GM21737 (cell line): ENCODE measurements around the gene PLCB4.
"Not testable (repeated sequence)": the region's sequence is repeated elsewhere in the genome, so short reads cannot be mapped to it uniquely, and the experiment has no call there.

ENCODE experiments used
- ATAC-seq: cut with Tn5 transposase; IDR thresholded peaks from one replicate; pipeline ENCODE4 v1.9.1; 2021; ENCODE audit warnings: mild to moderate bottlenecking, moderate library complexity; ENCODE audit not compliant: unreplicated experiment

The PLCB4 gene

DNA sequence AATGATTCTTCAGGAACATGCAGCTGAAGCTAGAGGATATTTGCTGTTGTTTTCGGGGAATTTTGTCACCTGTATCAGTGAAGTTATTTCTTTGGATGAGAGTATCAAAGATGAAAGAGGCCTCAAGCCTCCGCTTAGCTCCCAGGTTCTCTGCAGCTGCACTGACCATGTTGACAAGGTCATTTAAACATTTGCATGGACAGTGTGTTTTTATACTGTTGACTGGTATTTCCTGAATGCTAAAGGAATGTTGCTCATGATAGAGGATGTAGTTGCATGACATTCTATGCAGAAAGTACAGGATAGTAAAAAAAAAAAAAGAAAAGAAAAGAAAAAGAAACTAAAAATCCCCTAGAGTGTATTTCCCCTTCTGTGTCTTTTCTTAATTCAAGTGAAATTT is 279.9 kb downstream of the PLCB4 start:
- no peak for ATAC-seq

DNA sequence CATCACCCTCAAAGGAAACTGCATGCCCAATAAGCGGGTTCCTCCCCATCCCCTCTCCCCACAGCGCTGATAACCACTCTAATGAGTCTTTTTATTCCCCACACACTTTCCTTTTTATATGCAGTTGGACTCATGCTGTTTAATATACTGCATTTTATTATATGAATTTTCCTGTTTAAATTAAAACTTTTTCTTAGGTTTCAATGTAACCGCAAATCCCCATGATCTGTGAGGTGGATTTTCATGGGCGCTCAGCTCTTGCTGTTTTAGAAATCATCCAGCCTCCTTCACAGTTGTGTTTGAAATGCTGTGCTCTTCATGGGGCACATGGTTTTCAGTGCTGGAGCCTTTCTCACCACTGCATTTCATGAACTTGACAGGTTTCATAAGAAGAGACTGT is 280.4 kb downstream of the PLCB4 start:
- no peak for ATAC-seq

DNA sequence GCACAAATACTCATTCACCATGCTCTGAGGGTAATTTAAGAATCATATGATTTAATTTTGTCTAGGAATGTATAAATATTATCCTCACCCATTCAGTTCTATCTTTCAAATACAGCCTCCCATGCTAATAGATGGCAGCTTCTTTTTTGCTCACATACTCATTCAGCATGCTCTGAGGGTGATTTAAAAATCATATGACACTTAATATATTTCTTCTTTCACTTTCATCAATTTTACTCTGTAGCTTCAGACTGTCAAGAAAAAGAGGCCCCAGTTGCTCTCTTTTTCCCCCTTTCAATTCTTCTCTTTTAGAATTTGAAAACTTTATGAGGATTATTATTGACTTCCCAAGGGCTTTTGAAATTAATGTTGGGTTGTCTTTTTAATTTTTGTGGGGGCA is 283.9 kb downstream of the PLCB4 start:
- ATAC-seq = no peak

DNA sequence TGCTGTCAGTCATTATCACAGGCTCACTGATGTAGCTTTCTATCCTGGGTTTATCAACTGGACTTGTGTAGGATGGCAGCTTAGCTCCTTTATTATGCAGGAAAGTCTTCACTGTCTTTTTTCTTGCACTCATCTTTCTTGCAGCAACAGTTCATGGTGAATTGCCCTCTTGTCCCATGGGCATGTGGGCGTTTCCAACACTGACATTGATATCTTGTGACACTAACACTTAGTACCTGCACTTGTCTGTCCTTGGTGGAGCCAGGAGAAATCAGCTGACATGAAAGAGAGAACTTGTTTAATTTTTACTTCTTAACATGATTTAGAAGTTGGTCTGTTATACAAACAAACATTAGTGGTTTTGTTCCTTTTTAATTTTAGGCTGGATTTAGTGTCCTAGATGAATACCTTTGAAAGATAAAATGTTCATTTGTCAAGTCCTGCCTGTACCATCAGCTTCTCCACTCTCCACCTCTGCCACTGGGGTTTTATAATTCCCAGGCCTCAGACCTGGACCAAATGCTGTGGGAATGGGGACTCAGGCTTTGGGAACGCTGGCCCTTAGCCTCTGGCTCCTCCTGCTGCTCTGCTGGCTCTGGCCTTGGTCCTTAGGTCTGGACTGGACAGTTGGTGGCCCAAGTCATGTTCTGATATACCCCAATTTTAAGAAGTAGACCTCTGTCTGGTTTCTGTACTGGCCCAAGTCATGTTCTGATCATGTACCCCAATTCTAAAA is 284.5 kb downstream of the PLCB4 start:
- no peak for ATAC-seq

DNA sequence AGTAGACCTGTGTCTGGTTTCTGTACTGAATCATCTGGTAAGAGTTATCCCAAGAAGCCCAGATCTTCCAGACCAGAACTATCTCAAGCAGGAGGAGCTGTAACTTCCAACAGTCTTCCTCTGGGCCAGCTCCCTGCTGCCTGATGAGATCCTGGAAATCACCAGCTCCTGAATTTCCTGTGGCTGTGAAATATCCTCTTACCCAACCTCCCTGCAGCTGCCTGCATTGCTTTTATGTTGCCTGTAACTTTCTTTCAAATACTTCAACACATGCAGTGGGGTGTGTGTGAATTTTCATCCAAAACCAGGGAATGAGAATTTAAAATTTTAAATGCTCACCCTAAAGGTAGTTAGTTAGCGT is 285.0 kb downstream of the PLCB4 start:
- ATAC-seq = no peak

DNA sequence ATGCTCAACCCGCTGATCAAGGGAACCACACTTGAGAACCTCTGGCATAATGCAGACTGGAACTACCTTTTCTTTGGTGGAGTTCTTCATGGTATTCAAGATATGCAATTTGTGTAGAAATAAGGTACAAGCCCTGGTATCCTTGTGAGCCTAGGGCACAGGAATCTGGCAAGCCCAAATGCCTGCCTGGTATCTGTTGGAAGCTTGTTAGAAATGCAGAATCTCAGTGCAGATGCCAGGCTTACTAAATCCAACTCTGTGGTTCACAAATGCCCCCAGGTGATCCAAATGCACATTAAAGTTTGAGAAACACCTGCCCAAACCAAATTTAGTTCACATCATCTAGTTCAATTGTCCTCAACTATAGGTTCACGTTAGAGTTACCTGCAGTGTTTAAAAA is 285.7 kb downstream of the PLCB4 start:
- no peak for ATAC-seq

DNA sequence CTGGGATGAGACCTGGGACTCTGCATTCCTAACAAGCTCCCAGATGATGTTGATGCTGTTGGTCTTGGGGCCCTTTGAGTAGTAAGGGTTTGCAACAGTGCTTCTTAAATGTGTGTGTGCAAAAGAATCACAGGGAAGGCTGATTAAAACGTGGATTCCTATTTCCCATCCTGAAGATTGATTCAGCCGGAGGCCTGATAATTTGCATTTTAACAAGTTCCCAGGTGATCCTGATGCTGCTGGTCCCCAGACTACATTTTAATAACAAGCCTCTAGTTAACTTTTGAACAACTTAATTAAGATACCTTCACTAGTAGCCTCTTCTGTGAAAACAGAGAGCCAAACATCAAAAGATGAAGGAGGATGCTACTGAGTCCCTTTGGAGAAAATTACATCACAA is 289.1 kb downstream of the PLCB4 start:
- no peak for ATAC-seq

DNA sequence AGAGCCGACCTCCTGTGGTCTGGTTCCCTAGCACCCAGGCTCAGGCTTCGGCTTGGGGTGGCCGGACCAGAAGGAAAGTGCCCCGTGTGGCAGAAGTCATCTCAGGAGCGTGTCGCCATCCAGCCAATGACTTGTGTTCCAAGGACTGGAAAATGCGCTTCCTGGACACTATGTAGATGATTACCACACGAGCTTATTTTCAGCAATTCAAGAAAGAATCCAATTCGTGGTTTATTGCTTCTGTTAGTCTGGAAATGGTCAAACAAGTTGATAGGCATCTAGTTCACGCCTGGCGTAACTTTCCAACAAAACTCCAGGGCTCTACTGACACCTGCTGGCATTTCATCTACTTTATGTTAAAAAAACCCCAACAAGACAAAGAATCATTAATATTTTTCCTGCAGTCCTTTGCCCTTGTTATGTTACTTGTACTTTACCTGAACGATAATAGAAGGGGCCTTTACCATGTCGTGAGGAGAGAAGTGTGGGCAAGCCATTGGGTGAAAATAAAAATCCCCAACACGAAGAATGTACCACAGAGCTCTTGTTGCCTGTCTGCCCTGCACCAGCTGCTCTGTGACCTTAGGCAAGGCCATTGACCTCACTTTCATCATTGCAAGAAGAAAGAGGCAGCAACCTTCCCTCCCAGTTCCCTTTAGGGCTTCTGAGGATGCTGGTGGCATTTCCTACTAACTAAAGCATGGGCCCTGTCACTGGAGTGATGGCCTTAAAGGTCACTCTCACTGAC is 290.8 kb downstream of the PLCB4 start:
- no peak for ATAC-seq

DNA sequence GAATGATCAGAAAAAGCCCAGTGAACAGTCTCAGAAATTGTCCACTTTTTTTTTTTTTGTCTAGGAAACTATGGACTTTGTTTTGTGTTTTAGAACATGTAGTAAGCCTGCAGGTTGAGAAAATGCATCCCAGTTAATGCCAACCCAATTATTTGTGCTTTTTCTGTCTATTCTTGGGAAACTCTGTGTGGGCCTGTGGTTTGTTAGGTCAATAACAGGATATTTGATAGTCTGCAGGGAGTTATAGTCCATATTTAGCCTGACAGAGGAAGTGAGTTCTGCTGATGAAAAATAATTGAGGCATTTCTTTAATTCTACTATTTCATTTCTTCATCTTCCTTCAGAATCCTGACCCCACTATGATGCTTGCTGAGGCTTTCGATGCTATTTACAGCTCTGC is 291.5 kb downstream of the PLCB4 start:
- no peak for ATAC-seq

DNA sequence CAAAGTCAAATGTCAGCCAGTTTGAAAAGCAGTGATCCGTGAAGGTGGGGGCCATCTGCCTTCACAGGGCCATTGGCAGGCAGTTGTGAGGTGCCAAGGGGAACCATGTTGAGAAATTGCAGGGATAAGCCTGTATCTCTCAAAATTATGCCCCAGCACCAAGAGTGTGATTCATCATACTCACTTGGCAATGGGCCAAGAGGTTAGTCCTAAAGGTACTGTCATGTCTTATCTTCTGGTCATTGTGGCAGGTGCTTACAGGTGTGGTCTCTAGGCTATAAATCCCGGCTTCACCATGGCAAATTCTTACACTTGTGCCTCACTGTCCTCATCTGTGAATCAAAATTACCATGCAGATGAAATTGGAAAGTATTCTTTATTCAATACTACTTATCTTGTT is 294.8 kb downstream of the PLCB4 start:
- ATAC-seq = no peak

DNA sequence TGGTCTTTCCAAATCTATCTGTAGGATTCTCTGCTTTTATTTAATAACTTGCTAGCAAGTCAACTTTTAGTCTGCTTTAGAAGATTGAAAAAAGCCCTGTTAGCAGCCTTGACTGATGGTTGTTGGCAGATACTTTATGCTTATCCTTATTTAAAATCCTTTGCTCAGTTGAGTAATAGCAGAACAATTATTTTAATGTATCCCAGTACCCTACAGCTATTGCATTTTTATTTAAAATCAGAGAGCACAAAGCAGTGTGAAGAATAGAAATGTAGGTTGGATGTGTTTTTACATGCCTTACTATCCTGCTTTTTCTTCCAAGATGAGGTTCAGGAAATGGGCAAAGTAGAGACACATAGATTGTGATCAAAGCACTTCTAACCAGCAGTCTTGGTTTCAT is 298.4 kb downstream of the PLCB4 start:
- no peak for ATAC-seq

DNA sequence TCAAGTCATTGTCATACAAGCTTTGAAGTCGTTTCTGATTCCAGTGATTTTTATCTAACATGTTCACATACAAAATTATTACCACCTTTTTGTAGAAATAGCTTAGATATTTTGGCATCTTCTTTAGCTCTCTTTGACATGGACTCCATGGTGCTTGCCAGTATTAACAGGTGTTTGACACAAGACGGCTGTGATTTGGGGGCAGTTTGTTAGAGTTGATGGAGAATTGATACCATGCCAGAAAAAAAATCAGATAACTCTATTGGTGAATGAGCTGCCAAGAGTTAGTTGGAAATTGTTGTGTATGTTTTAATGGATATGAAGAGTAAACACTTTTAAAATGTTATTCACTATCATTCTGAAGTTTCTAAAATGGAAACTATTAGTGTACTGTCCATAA is 298.9 kb downstream of the PLCB4 start:
- no peak for ATAC-seq

DNA sequence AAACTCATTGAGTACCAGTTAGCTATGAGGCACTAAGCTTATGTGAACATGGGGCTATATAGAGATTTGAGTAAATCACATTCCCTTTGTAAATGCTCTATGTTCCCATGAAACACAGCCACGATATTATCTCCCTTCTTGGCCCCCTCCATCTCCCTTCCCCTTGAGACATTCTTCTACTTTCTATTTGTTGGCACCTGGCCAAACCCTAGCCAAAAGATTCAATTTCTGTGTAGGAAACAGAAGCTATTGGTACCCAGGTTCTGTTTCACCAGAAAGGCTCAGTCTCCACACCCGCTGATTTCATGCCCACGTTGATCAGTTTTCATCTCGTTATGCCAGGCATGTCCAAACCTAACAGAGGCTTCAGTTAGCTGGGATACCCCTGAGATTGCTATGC is 300.0 kb downstream of the PLCB4 start:
- no peak for ATAC-seq

DNA sequence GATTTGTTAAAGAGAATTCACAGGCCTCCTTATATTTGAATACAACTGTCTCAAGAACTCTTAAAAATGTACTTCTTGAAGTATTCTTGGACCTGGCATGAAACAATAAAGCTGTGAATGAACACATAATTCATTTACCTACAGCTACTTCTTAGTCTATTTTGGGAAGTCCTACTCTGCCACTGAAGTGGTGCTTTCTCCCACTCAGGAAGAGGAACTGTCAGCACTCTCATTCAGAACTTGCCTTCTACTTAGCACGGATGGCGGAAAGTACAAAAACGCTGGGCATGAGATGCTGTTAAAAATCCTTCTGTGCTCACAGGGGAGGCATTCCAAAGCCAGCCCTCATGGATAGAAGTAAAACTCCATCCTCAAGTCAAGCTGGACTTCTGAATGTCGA is 300.7 kb downstream of the PLCB4 start:
- no peak for ATAC-seq

DNA sequence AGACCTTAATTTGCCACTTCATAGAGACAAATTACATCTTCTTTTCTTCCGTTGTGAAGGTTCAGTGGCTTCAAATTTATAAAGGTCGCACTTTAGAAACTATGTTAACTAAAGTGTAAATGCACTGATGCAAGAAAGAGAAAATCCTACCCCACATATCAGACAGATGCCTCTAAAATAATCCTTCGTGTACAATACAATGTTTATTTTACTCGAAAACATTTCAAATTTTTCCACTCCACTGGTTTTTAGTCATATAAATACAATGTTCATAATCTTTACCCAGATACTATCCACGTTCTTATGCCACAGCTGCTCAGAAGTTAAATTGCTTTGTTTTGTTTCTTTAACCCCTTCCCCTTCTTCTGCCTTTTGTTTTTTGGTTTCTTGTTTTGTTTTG is 305.2 kb downstream of the PLCB4 start:
- no peak for ATAC-seq

DNA sequence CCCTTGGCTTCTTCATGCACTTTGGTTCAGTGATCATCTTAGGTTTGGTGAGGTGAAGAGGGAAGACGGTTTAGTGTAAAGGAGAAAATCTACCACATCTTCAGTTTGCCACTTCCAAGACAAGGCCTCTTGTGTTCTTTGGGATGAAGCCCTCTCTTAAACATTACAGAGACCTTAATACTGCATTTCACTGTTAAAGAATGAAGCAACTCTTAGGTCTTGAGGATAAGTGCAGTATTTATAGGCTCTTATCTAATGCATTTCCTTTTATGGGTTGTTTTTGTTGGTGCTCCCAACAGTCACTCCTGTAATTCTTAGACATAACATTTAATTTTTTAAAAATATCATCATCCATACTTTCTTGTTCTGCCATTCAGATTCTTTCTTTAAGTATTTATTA is 305.6 kb downstream of the PLCB4 start:
- ATAC-seq = no peak

DNA sequence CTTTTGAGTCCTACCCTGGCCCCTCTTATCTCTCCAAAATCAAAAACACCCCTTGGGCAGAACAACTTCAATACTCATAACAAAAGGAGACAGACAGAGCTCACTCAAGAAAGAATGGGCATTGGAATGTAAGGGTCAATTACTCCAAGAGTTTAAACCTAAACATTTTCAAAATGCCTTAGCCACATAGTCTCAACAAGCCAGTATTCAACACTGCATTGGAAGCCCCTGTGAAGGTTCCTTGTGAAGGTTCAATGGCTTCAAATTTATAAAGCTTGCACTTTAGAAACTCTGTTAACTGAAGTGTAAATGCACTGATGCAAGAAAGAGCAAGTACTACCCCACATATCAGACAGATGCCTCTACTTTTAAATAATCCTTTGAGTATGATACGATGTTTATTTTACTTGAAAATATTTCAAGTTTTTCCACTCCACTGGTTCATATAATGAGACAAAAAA is 306.4 kb downstream of the PLCB4 start:
- ATAC-seq = no peak

DNA sequence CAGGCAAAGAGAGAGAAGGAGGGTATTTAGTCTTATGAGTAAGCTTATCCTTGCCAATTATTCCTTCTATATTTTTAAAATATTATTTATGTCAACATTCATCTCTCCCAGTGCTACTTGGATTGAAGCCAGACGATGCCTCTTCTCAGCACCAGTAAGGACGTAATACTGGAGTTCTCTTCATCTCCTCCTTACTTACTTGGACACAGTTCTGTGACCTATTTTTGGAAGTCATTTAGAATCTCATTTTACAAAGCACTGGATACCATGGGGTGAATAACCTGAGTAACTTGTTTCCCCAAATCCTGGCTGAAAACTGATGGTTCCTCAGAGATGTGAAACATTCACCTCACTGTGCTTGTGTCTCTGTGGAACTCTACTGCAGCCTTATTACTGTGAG is 308.1 kb downstream of the PLCB4 start:
- ATAC-seq = no peak

DNA sequence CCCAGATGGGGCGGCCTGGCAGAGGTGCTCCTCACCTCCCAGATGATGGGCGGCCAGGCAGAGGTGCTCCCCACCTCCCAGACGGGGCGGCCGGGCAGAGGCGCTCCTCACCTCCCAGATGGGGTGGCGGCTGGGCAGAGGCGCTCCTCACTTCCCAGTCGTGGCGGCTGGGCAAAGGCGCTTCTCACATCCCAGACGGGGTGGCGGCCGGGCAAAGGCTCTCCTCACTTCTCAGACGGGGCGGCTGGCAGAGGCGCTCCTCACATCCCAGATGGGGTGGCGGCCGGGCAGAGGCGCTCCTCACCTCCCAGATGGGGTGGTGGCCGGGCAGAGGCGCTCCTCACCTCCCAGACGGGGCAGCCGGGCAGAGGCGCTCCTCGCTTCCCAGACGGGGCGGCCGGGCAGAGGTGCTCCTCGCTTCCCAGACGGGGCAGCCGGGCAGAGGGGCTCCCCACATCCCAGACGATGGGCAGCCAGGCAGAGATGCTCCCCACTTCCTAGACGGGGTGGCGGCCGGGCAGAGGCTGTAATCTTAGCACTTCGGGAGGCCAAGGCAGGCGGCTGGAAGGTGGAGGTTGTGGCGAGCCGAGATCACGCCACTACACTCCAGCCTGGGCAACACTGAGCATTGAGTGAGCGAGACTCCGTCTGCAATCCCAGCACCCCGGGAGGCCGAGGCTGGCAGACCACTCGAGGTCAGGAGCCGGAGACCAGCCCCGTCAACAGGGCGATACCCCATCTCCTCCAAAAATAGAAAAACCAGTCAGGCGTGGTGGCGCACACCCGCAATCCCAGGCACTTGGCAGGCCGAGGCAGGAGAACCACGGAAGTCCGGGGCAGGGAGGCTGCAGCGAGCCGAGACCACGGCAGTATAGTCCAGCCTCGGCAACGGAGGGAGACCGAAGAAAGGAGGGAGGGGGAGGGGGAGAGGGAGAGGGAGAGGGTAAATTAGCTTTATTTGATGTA is 316.7 kb downstream of the PLCB4 start:
- ATAC-seq = not testable (repeated sequence)

DNA sequence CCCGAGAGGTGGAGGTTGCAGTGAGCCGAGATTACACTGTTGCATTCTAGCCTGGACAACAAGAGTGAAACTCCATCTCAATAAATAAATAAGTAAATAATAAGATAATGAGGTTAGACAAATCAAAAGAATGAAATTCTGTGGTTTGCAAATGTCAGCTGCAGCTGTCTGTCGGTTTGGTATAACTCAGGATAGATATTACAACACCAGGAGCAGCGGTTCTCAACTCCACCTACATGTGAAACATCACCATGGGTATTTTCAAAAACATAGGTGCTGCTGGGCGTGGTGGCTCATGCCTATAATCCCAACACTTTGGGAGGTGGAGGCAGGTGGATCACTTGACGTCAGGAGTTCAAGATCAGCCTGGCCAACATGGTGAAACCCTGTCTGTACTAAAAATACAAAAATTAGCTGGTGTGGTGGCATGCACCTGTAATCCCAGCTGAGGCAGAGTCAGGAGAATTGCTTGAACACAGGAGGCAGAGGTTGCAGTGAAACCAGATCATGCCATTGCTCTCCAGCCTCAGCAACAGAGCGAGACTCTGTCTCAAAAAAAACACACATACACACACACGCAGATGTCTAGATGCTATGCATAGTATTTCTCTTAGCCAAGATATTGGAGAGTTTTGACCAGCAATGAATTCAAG is 319.4 kb downstream of the PLCB4 start:
- no peak for ATAC-seq

DNA sequence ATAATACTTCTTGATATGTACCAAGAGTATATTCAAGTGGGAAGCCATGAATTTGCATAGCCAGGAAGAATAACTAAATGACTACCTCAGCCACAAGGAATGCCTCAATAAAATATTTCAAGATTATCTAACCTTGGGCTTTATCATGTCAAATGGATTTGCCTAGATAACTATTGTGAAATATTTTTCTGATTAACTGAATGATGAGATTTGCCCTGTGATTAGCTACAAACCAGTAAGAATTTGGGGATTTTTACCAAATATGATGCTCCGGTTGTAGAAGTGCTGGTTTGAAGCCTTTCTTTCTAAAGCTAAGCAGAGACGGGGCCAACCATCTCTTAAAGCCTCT is 319.9 kb downstream of the PLCB4 start:
- no peak for ATAC-seq
